Neural cell (in vitro differentiated cells): ENCODE data around the gene PPP1R13B. TPM values are rescaled to one million over a fixed set of nuclear protein-coding genes. Genes with fewer than 3 reads are reported as not detected.

Source experiments
- H2AFZ ChIP-seq: fragments of 200-600, 300-800 bp; sonication (generic), shearing (Covaris generic); 2 replicates; pipeline ENCODE4 v1.6.0; 2014; ENCODE audit warnings: low read depth, mild to moderate bottlenecking, antibody characterized with exemption, low read length, moderate library complexity
- H3F3A ChIP-seq: fragments of 200-600 bp; shearing (Covaris generic); 2 replicates; pipeline ENCODE4 v1.6.1; 2016; ENCODE audit warnings: mild to moderate bottlenecking, moderate library complexity, mixed read lengths, antibody characterized with exemption, low read length; ENCODE audit not compliant: insufficient read depth, poor library complexity, severe bottlenecking
- H3K27ac ChIP-seq: fragments of 200-600, 300-800 bp; sonication (generic), shearing (Covaris generic); 2 replicates; pipeline ENCODE4 v1.5.1; 2014; ENCODE audit warnings: mild to moderate bottlenecking, low read length, moderate library complexity
- H3K27me3 ChIP-seq: fragments of 300-800, 200-600 bp; sonication (generic), shearing (Covaris generic); 2 replicates; pipeline ENCODE4 v1.6.0; 2014; ENCODE audit warnings: mild to moderate bottlenecking, low read depth, low read length, moderate library complexity; ENCODE audit not compliant: insufficient read depth
- H3K36me3 ChIP-seq: fragments of 300-800, 200-600 bp; sonication (generic), shearing (Covaris generic); 2 replicates; pipeline ENCODE4 v1.5.1; 2014; ENCODE audit warnings: mild to moderate bottlenecking, antibody characterized with exemption, low read length, moderate library complexity; ENCODE audit not compliant: insufficient read depth
- H3K4me2 ChIP-seq: fragments of 300-800, 200-600 bp; sonication (generic), shearing (Covaris generic); 2 replicates; pipeline ENCODE4 v1.6.0; 2014; ENCODE audit warnings: mild to moderate bottlenecking, low read length
- H3K4me3 ChIP-seq: fragments of 300-800, 200-600 bp; sonication (generic), shearing (Covaris generic); 2 replicates; pipeline ENCODE4 v1.5.1; 2014; ENCODE audit warnings: mild to moderate bottlenecking, low read length, moderate library complexity
- H3K79me2 ChIP-seq: fragments of 200-600 bp; shearing (Covaris generic); replicated peaks from 2 replicates; pipeline ENCODE4 v1.6.0; 2014; ENCODE audit warnings: mild to moderate bottlenecking, low read length, moderate library complexity; ENCODE audit not compliant: insufficient read depth
- H3K9ac ChIP-seq: fragments of 300-800, 200-600 bp; sonication (generic), shearing (Covaris generic); 2 replicates; pipeline ENCODE4 v1.6.1; 2016; ENCODE audit warnings: mild to moderate bottlenecking, low read length, mixed read lengths
- H3K9me2 ChIP-seq: fragments of 200-600 bp; shearing (Covaris generic); 2 replicates; pipeline ENCODE4 v1.6.1; 2016; ENCODE audit warnings: mild to moderate bottlenecking, low read length, mixed read lengths; ENCODE audit not compliant: insufficient read depth
- H3K9me3 ChIP-seq: fragments of 200-600, 300-800 bp; sonication (generic), shearing (Covaris generic); 2 replicates; pipeline ENCODE4 v1.6.1; 2016; ENCODE audit warnings: mild to moderate bottlenecking, mixed run types, low read length, moderate library complexity, mixed read lengths
- H4K20me1 ChIP-seq: fragments of 200-600 bp; shearing (Covaris generic); 2 replicates; pipeline ENCODE4 v1.6.1; 2016; ENCODE audit warnings: mild to moderate bottlenecking, mixed run types; ENCODE audit not compliant: insufficient read depth
- CTCF ChIP-seq: fragments of 450-650 bp; IDR thresholded peaks from 2 replicates; pipeline ENCODE4 v1.5.1; 2014; ENCODE audit warnings: antibody characterized with exemption, mild to moderate bottlenecking, moderate library complexity; ENCODE audit not compliant: poor library complexity, severe bottlenecking
- EP300 ChIP-seq: fragments of 450-650 bp; conservative IDR thresholded peaks from 2 replicates; pipeline ENCODE4 v1.6.1; 2014; ENCODE audit warnings: antibody characterized with exemption, mild to moderate bottlenecking, moderate library complexity; ENCODE audit not compliant: poor library complexity, severe bottlenecking
- EZH2 ChIP-seq: fragments of 200-600, 300-800 bp; shearing (Covaris generic), sonication (generic); IDR thresholded peaks from 2 replicates; pipeline ENCODE4 v1.6.1; 2014; ENCODE audit warnings: antibody characterized with exemption, low read length, borderline replicate concordance, mild to moderate bottlenecking; ENCODE audit not compliant: insufficient read depth, poor library complexity, severe bottlenecking
- MXI1 ChIP-seq: fragments of 450-650 bp; conservative IDR thresholded peaks from 2 replicates; pipeline ENCODE4 v1.6.1; 2014; ENCODE audit warnings: antibody characterized with exemption, mild to moderate bottlenecking; ENCODE audit not compliant: poor library complexity, severe bottlenecking
- POLR2AphosphoS5 ChIP-seq: IDR thresholded peaks from 2 replicates; pipeline ENCODE4 v1.6.1; 2012
- RAD21 ChIP-seq: fragments of 450-650 bp; conservative IDR thresholded peaks from 2 replicates; pipeline ENCODE4 v1.6.1; 2014; ENCODE audit warnings: antibody characterized with exemption, mild to moderate bottlenecking, moderate library complexity
- SMC3 ChIP-seq: fragments of 450-650 bp; conservative IDR thresholded peaks from 2 replicates; pipeline ENCODE4 v1.6.1; 2014; ENCODE audit warnings: antibody characterized with exemption, mild to moderate bottlenecking, moderate library complexity; ENCODE audit not compliant: poor library complexity
- TAF1 ChIP-seq: IDR thresholded peaks from 2 replicates; pipeline ENCODE4 v1.6.1; 2012; ENCODE audit warnings: low read depth
- polyA plus RNA-seq: library from polyadenylated mRNA; depleted of rRNA; stranded (reverse); fragments of >200 nt; gene quantifications from 2 replicates; pipeline ENCODE4 v1.2.3, GENCODE V29; 2014
- TF ChIP-seq, protein P1 (sequence below): IDR thresholded peaks from 2 replicates; pipeline ENCODE4 v1.6.1; 2012; ENCODE audit warnings: borderline replicate concordance

The PPP1R13B gene
- polyA plus RNA-seq, 1 donor from 2014 or later, result 8.2 TPM

- no peak overlapping the region for H2AFZ ChIP-seq
- H3K4me2 ChIP-seq, result no peak overlapping the region
- H4K20me1 ChIP-seq, result no peaks in the 10 kb centered on the region
- no peak overlapping the region for H3K4me3 ChIP-seq
- H3K9ac ChIP-seq, result no peak overlapping the region
- no peaks in the 10 kb centered on the region for H3K79me2 ChIP-seq
- no peaks in the 10 kb centered on the region for H3K27me3 ChIP-seq
- H3F3A ChIP-seq, result no peaks in the 10 kb centered on the region
- H3K9me2 ChIP-seq, result no peaks in the 10 kb centered on the region
- no peaks in the 10 kb centered on the region for H3K36me3 ChIP-seq
- no peak for TF ChIP-seq SMC3
- TF ChIP-seq MXI1, result no peak
- TF ChIP-seq POLR2AphosphoS5, result no peak
- TF ChIP-seq EP300, result no peak
- no peak for TF ChIP-seq CTCF
- TF ChIP-seq, protein P1, sequence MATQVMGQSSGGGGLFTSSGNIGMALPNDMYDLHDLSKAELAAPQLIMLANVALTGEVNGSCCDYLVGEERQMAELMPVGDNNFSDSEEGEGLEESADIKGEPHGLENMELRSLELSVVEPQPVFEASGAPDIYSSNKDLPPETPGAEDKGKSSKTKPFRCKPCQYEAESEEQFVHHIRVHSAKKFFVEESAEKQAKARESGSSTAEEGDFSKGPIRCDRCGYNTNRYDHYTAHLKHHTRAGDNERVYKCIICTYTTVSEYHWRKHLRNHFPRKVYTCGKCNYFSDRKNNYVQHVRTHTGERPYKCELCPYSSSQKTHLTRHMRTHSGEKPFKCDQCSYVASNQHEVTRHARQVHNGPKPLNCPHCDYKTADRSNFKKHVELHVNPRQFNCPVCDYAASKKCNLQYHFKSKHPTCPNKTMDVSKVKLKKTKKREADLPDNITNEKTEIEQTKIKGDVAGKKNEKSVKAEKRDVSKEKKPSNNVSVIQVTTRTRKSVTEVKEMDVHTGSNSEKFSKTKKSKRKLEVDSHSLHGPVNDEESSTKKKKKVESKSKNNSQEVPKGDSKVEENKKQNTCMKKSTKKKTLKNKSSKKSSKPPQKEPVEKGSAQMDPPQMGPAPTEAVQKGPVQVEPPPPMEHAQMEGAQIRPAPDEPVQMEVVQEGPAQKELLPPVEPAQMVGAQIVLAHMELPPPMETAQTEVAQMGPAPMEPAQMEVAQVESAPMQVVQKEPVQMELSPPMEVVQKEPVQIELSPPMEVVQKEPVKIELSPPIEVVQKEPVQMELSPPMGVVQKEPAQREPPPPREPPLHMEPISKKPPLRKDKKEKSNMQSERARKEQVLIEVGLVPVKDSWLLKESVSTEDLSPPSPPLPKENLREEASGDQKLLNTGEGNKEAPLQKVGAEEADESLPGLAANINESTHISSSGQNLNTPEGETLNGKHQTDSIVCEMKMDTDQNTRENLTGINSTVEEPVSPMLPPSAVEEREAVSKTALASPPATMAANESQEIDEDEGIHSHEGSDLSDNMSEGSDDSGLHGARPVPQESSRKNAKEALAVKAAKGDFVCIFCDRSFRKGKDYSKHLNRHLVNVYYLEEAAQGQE, result no peak
- no peak for TF ChIP-seq TAF1
- no peak for TF ChIP-seq EZH2
- TF ChIP-seq RAD21, result no peak
- no peaks in the 10 kb centered on the region for H3K9me3 ChIP-seq
- H3K27ac ChIP-seq, result no peak overlapping the region
Observed at GRCh38 chr14:103762541-103762940, 84.8 kb downstream of the PPP1R13B start.

GRCh38 chr14:103762036-103762435 lies 85.3 kb downstream of the PPP1R13B start:
- Histone ChIP-seq H3K27ac (no peak overlapping the region), H2AFZ (no peak overlapping the region), H3K9me2 (no peaks in the 10 kb centered on the region), H3K4me3 (no peak overlapping the region), H3K79me2 (no peaks in the 10 kb centered on the region), H3K4me2 (no peak overlapping the region), H3K9me3 (no peaks in the 10 kb centered on the region), H3F3A (no peaks in the 10 kb centered on the region), H3K36me3 (no peaks in the 10 kb centered on the region), H4K20me1 (no peaks in the 10 kb centered on the region), H3K27me3 (no peaks in the 10 kb centered on the region), H3K9ac (no peak overlapping the region)
- TF ChIP-seq RAD21 (no peak), CTCF (no peak), TAF1 (no peak), EZH2 (no peak), MXI1 (no peak), EP300 (no peak), POLR2AphosphoS5 (no peak), SMC3 (no peak)
- TF ChIP-seq, protein P1, result no peak
